ENCODE measurements around the gene ISOC2.
"Not testable (repeated sequence)": the region's sequence is repeated elsewhere in the genome, so short reads cannot be mapped to it uniquely, and the experiment has no call there.

Gene ISOC2

DNA sequence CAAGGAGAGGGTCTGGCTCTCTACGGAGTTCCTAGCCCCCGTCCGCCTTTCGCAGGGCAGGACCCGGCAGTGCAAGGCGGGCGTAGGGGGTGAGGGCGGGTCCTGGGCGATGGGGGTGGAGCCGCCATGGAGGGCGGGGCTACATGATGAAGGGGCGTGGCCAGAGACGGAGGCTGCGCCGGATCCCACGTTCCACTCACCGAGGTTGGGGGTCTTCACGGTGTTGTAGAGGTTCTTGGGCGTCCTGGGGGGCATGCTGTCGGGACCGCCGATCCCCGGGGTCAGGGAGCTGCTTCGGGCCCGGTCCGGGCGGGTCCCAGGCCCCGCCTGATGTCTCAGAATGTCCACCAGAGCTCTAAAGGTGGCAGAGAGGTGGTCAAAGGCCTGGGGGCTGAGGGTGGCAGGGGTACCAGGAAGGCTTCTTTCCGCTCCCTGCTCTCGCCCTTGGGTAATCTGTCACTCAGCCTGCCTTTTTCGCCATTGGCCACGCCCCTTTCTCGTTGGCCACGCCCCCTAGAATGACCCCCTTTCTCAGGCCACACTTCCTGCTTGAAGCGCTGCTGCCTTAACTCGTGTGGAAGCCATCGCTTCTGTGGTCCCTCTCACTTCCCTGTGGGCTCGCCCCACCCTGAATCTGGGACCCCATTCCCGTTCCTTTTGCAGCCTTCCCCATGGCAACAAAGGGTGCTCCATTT, 20.9 kb downstream of the ISOC2 start:
- DNase-seq (ENCODE audit: low read depth), result no peak

DNA sequence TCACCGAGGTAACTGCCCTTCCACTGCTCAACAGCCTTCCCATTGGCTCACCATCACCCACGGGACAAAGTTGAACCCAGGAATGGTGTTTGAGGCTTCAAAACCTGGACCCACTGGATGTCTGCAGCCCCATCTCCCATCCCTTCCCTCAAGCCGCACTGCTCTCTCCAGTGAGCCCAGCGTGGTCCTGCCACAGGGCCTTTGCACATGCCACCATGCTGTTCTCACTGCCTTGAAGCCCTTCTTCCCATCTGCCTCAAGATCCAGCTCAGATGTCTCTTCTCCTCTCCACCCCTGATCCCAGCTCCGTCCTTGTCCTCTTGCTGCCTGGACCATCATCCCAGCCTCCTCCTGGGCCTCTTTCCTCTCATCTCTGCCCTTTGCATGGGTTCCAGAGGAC, 22.4 kb downstream of the ISOC2 start:
- DNase-seq (ENCODE audit: low read depth), result no peak

- no peak for DNase-seq (ENCODE audit: low read depth)
These were observed 24.0 kb downstream of the ISOC2 start for GRCh38 chr19:55437410-55437809.

DNA sequence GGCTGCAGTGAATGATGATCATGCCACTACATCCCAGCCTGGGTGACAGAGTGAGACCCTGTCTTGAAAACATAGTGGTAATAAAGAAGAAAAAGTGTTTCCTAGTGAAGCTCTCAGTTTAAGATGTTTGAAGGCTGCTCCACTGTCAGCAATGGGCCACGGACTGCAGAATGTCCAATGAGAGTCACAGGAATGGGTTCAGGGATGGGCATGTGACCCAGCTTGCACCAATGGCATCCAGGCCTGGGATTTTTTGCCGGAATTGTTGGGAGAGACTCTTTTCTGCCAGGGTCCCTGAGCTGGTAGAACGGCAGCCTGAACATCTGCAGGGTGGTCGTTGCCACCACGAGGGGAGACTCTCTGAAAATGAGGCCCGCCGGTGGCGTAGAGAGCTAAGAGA, 24.6 kb downstream of the ISOC2 start:
- no peak for DNase-seq (ENCODE audit: low read depth)

GRCh38 chr19:55435020-55435419, 26.4 kb downstream of the ISOC2 start:
- DNase-seq (ENCODE audit: low read depth), result no peak

- no peak for DNase-seq (ENCODE audit: low read depth)
These were observed 27.0 kb downstream of the ISOC2 start for GRCh38 chr19:55434356-55434919.

DNA sequence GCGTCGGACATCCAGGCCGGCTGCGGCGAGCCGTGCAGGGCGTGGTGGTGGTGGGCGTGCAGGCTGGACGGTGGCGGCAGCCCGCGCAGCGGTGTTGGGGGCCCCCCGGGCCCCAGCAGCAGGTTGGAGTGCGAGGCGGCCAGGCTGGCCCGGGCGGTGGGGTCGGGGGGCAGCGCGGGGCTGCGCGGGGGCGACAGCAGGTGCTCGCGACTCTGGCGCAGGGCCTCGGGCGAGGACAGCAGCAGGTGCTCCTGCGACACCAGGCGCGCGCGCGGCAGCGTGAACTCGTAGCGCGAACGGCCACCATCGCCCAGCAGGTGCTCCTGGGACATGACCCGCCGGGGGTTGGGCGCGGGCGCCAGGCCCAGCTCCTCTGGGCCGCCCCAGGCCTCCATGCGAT, 28.1 kb downstream of the ISOC2 start:
- DNase-seq (ENCODE audit: low read depth), result no peak

- DNase-seq (ENCODE audit: low read depth), result no peak
These were observed 29.0 kb downstream of the ISOC2 start for GRCh38 chr19:55432241-55432959.

- no peak for DNase-seq (ENCODE audit: low read depth)
These were observed 30.3 kb downstream of the ISOC2 start for GRCh38 chr19:55431183-55431582.

DNA sequence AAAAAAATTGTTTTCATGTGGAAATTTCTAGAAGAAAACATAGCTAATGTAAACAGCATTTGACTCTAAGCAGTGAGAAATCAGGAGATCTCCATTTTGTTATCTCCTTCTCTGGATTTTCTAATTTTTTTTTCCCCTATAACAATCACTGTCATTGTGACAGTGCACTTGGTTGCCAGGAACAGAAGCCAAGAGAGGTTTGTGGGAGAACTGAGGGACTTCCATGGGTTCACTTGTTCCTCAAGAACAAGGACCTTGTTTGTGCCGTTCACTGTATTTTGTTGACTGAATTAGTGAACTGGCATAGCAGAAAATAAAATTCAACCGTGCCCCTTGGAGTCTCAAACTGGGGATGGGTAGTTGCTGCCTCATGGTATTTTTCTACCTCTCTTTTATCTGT, 35.4 kb downstream of the ISOC2 start:
- DNase-seq (ENCODE audit: low read depth), result no peak

- no peak for DNase-seq (ENCODE audit: low read depth)
These were observed 36.9 kb downstream of the ISOC2 start for GRCh38 chr19:55424518-55424917.

DNA sequence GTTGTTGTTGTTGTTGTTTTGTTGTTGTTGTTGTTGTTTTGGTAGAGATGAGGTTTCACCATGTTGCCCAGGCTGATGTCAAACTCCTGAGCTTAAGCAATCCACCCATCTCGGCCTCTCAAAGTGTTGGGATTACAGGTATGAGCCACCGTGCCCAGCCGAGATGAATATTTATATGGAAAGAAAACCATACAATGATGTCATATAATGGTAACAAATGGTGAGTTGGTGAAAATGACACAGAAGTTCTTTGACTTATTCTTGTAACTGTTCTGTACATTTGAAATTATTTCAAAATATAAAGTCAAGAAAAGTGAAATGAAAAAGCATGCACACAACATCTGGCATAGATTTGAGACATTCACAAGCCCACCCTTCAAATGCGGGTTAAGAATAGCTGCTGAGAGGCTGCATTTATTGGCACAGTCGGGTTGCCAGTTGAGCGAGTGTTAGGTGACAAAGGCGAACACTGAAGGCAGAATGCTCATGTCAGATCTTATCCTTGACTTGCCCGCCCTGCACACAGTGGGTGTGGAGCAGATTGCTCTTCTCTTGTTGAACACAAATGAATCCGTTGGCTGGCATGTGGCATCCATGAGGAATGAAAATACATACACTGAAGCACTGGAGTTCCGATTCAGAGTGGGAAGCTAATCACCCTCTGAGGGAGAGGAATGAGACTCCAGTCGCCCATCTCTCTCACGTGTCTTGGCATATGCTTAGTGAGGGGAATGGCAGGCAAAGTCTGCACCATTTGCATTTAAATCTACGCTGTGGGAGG, 38.0 kb downstream of the ISOC2 start:
- no peak for DNase-seq (ENCODE audit: low read depth)

- not testable (repeated sequence) for DNase-seq (ENCODE audit: low read depth)
These were observed 40.2 kb downstream of the ISOC2 start for GRCh38 chr19:55421281-55421680.

- DNase-seq (ENCODE audit: low read depth), result no peak
These were observed 41.7 kb downstream of the ISOC2 start for GRCh38 chr19:55419624-55420236.

DNA sequence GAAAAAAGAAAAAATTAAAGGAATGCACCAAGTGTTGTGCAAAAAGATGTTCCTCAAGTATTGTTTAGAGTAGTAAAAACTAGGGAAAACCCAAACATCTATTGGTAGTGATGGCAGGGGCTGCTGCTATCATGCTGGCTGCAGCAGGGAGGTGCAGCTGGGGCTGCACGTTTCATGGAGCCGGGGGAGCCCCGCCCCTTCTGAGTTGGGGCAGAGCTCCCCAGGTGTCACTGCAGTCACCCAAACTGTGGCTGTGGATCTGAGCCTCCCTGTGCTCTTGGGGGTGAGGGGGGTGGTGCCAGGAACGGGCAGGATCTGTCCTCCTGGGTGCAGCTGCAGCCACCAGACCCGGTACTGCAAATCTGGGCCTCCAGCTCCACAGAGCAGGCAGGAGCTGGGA, 42.3 kb downstream of the ISOC2 start:
- no peak for DNase-seq (ENCODE audit: low read depth)

GRCh38 chr19:55418185-55418584, 43.3 kb downstream of the ISOC2 start:
- peak; percentile 23 for DNase-seq (ENCODE audit: low read depth)

GRCh38 chr19:55410168-55410567, 51.3 kb downstream of the ISOC2 start:
- no peak for DNase-seq (ENCODE audit: low read depth)

- not testable (repeated sequence) for DNase-seq (ENCODE audit: low read depth)
These were observed 52.3 kb downstream of the ISOC2 start for GRCh38 chr19:55409179-55409578.

GRCh38 chr19:55408533-55408872, 52.9 kb downstream of the ISOC2 start:
- DNase-seq (ENCODE audit: low read depth), result no peak

- peak; percentile 96 for DNase-seq (ENCODE audit: low read depth)
These were observed 53.5 kb downstream of the ISOC2 start for GRCh38 chr19:55407800-55408532.

DNA sequence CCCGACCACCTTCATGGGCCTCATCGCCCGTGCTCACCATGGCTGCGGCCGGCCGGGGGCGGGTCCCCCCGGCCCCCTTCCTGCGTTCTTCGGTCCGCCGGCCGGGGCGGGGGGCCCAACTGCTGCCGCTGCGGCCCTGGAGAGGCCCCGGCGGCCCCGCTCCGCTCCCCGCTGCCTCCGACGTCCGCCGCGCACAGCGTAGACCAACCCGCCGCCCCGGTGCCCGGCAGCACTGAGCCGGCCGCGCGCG, 54.0 kb downstream of the ISOC2 start, which contains the start of gene UBE2S:
Gene UBE2S, minus strand, starts transcription at position 239 of the 250 bp plus-strand sequence. Its CDS starts 199 bp downstream, at position 40.
- not testable (repeated sequence) for DNase-seq (ENCODE audit: low read depth)
